Stimulated activated CD8-positive, alpha-beta memory T cell treated with anti-CD3 and anti-CD28 coated beads, Interleukin-15, amount 100 ng/mL, for 24 hours (primary cell): ENCODE data around the gene LENEP.
"Not testable (repeated sequence)": the region's sequence is repeated elsewhere in the genome, so short reads cannot be mapped to it uniquely, and the experiment has no call there.

Experiments used
- DNase-seq: peaks from one replicate; pipeline ENCODE4 v3.0.0-alpha.2; 2020; ENCODE audit warnings: low read depth

The LENEP gene

GRCh38 chr1:154975409-154976059, 17.9 kb upstream of the LENEP start:
- DNase-seq: peak; percentile 33

- DNase-seq: not testable (repeated sequence)
Measured at GRCh38 chr1:154977762-154978161, 15.6 kb upstream of the LENEP start.

GRCh38 chr1:154978360-154978759, 15.0 kb upstream of the LENEP start:
- no peak for DNase-seq

GRCh38 chr1:154982341-154982740, 11.0 kb upstream of the LENEP start:
- no peak for DNase-seq

GRCh38 chr1:154982897-154983648, 10.3 kb upstream of the LENEP start, which contains the start of gene FLAD1:
Gene FLAD1 (plus strand): TSS chr1:154983344. CDS start chr1:154983695, 351 bp downstream.
- DNase-seq: peak; percentile 75

- no peak for DNase-seq
Measured at GRCh38 chr1:154983776-154984466, 9.5 kb upstream of the LENEP start.

GRCh38 chr1:154986736-154987135, 6.7 kb upstream of the LENEP start:
- DNase-seq: not testable (repeated sequence)

GRCh38 chr1:154987326-154987725, 6.1 kb upstream of the LENEP start:
- no peak for DNase-seq

- DNase-seq: no peak
Measured at GRCh38 chr1:154988058-154988954, 5.1 kb upstream of the LENEP start.

GRCh38 chr1:154989195-154989860, 4.1 kb upstream of the LENEP start:
- no peak for DNase-seq

GRCh38 chr1:154990276-154990675, 3.1 kb upstream of the LENEP start:
- DNase-seq: no peak

- no peak for DNase-seq
Measured at GRCh38 chr1:154992721-154993571, 440 bp upstream of the LENEP start.

- no peak for DNase-seq
Measured at GRCh38 chr1:154994269-154994587, 842 bp downstream of the LENEP start.

GRCh38 chr1:154994591-154994990, 1.2 kb downstream of the LENEP start:
- DNase-seq: no peak

GRCh38 chr1:154995301-154995983, 2.1 kb downstream of the LENEP start:
- DNase-seq: not testable (repeated sequence)

GRCh38 chr1:154996966-154997701, 3.7 kb downstream of the LENEP start:
- no peak for DNase-seq

- no peak for DNase-seq
Measured at GRCh38 chr1:154998201-154998780, 4.9 kb downstream of the LENEP start.

GRCh38 chr1:154998818-154999570, 5.6 kb downstream of the LENEP start:
- DNase-seq: no peak
